ENCODE results near the gene MMP7. TPM values are rescaled to one million over a fixed set of nuclear protein-coding genes. Genes with fewer than 3 reads are reported as not detected.

Gene MMP7
- total and polyA plus RNA-seq, 2 of the 4 experiments (the other 2 are of a cell fraction), result not detected

DNA sequence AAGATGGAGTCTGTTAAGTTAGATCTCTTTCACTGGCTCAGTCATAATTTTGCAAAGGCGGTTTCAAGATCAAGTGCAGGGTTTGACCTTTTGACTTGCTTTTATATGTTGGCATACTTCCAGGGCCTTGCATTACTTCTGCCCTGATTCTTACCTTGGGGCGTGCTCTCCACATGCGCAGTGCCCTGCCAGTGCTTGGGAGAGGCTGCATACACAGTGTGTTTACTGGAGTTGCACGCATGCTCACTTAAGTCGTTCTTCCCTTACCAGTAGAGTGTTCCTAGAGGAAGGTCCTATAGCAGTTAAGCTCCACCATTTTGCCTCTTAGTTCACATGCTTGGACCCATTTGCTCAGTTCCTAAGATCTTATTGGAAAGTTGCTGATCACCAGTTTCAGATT lies 57.0 kb downstream of the MMP7 start:
- DNase-seq (no peak), ATAC-seq (ENCODE audit: low read depth) (no peak)
- H3K4me3 ChIP-seq (ENCODE audit: insufficient read depth, low read depth, low read length), result no peak overlapping the region
- no TSS peak for BruUV-seq (replicated peaks)
- H2AK9ac ChIP-seq (replicated peaks; ENCODE audit: low read depth, low read length, poor library complexity), result no peak overlapping the region
- no peak overlapping the region for H2AFZ ChIP-seq (replicated peaks; ENCODE audit: low read length, poor library complexity)
- no peak overlapping the region for H3K9ac ChIP-seq (ENCODE audit: low read depth, low read length)
- H3K4me2 ChIP-seq (ENCODE audit: low read depth, low read length), result no peak overlapping the region
- no peaks in the 10 kb centered on the region for H4K20me1 ChIP-seq (ENCODE audit: insufficient read depth, low read length)
- WGBS, 2 experiments (ENCODE audit: extremely low coverage in 2 of 2, insufficient read length in 1 of 2), result no CpG with 5 or more reads among the region's 5 CpGs
- H3K4ac ChIP-seq (ENCODE audit: low read depth, low read length), result no peak overlapping the region
- peaks cover 12% of the 10 kb centered on the region; the same call in 1 of the 2 replicates for H3K9me1 ChIP-seq (ENCODE audit: insufficient read depth, low read length)
- H3K27me3 ChIP-seq (ENCODE audit: control insufficient read depth, insufficient read depth, low read length), result no peaks in the 10 kb centered on the region
- H2BK5ac ChIP-seq (ENCODE audit: low read depth, low read length, poor library complexity, severe bottlenecking), result no peak overlapping the region
- in situ Hi-C loops (cut with MboI; ENCODE audit: low sequenced_read_pairs) (no loop called here), dilution Hi-C loops (cut with HindIII; ENCODE audit: low sequenced_read_pairs, unreplicated experiment) (no loop called here), intact Hi-C loops (cut with micrococcal nuclease) (no loop called here)
- no peak overlapping the region for H3K18ac ChIP-seq (ENCODE audit: low read depth, low read length)
- no peak overlapping the region for H4K91ac ChIP-seq (ENCODE audit: insufficient read depth, low read depth, low read length)
- POLR2A ChIA-PET (ENCODE audit: unreplicated experiment), result no interaction called here
- H3K9me3 ChIP-seq (ENCODE audit: control insufficient read depth, insufficient read depth, low read length), result no peaks in the 10 kb centered on the region
- no peak overlapping the region for H2BK20ac ChIP-seq (ENCODE audit: low read depth, low read length)
- H3K27ac ChIP-seq (ENCODE audit: insufficient read depth, low read length), result no peak overlapping the region
- no peak overlapping the region for H2AK5ac ChIP-seq (ENCODE audit: low read depth, low read length)
- no peak overlapping the region for H2BK120ac ChIP-seq (ENCODE audit: low read depth, low read length)
- H3K23ac ChIP-seq (ENCODE audit: low read depth, low read length), result no peak overlapping the region
- CTCF ChIA-PET, result interaction anchor here (0.6 kb wide), 1 partner anchor 149 kb away, joined by 3 read pairs; no protein-coding TSS in a partner anchor
- H4K5ac ChIP-seq (ENCODE audit: low read depth, low read length), result no peak overlapping the region
- no peaks in the 10 kb centered on the region for H3K36me3 ChIP-seq (ENCODE audit: control insufficient read depth, insufficient read depth, low read length)
- peaks cover 14% of the 10 kb centered on the region for H3K4me1 ChIP-seq (ENCODE audit: control insufficient read depth, insufficient read depth, low read length)
- no peak overlapping the region for H3K56ac ChIP-seq (ENCODE audit: extremely low read depth, insufficient read depth, low read length)
- no peak overlapping the region for H4K8ac ChIP-seq (ENCODE audit: low read depth in 2 of 2, low read length in 2 of 2)
- TF ChIP-seq, protein P1, sequence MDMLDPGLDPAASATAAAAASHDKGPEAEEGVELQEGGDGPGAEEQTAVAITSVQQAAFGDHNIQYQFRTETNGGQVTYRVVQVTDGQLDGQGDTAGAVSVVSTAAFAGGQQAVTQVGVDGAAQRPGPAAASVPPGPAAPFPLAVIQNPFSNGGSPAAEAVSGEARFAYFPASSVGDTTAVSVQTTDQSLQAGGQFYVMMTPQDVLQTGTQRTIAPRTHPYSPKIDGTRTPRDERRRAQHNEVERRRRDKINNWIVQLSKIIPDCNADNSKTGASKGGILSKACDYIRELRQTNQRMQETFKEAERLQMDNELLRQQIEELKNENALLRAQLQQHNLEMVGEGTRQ (IDR thresholded peaks at IDR 0.05; ENCODE audit: low read depth, low read length), result no peak
- TF ChIP-seq MAFK (IDR thresholded peaks at IDR 0.05; ENCODE audit: low read depth, low read length) (no peak), CHD1 (IDR thresholded peaks at IDR 0.05; ENCODE audit: low read depth, low read length) (no peak), SMC3 (IDR thresholded peaks at IDR 0.05; ENCODE audit: low read depth, low read length) (no peak), NFE2L2 (IDR thresholded peaks at IDR 0.05; ENCODE audit: low read depth, low read length) (no peak)
- H3K14ac ChIP-seq (replicated peaks; ENCODE audit: low read depth, low read length), result 0 out of 2 replicates have a peak overlapping the region, but pooled peaks have one; percentile 6
- no peaks in the 10 kb centered on the region for H3K79me1 ChIP-seq (ENCODE audit: low read depth in 1 of 2, low read length in 2 of 2)
- H2BK15ac ChIP-seq (ENCODE audit: low read depth, low read length), result no peak overlapping the region
